Naive thymus-derived CD8-positive, alpha-beta T cell (primary cell): ENCODE results near the gene PRKRIP1. TPM values are rescaled to one million over a fixed set of nuclear protein-coding genes. Genes with fewer than 3 reads are reported as not detected.
"Not testable (repeated sequence)": the region's sequence is repeated elsewhere in the genome, so short reads cannot be mapped to it uniquely, and the experiment has no call there.

ENCODE experiments used
- ATAC-seq, 2 donors: fragments of 150-1000 bp; cut with Tn5 transposase in 1 of 2; sonication (Bioruptor Pico), chemical (Tn5 transposase) in 1 of 2; 1 replicate in 1 of 2; 2 replicates in 1 of 2; pipeline ENCODE4 v1.10.0; 2021; ENCODE audit warnings: mild to moderate bottlenecking in 2 of 2, moderate library complexity in 2 of 2
- POLR2A ChIA-PET: fragments of 350-600 bp; sonication (Branson Sonifier 250); formaldehyde crosslinking; loops from one replicate; lab custom pipeline; 2021; ENCODE audit warnings: antibody characterized with exemption; lab: Charles Lee
- DNase-seq, 10 donors: peaks; one replicate each; pipeline versions ENCODE4 v3.0.0 to v3.0.0-alpha.2; 2020 to 2022
- H3K27ac Mint-ChIP-seq, 10 donors: one replicate each; pipeline ENCODE4 v1.8.0; 2020 to 2022; ENCODE audit warnings: mild to moderate bottlenecking in 10 of 10, mixed read lengths in 10 of 10, moderate library complexity in 4 of 10, inconsistent platforms in 1 of 10
- H3K27me3 Mint-ChIP-seq, 5 donors: one replicate each; pipeline ENCODE4 v1.8.0; 2021 to 2022; ENCODE audit warnings: mixed read lengths in 5 of 5
- H3K36me3 Mint-ChIP-seq, 3 donors: one replicate each; pipeline ENCODE4 v1.8.0; 2020 to 2022; ENCODE audit warnings: mixed read lengths in 3 of 3, mild to moderate bottlenecking in 2 of 3, inconsistent platforms in 1 of 3
- H3K4me1 Mint-ChIP-seq, 4 donors: one replicate each; pipeline ENCODE4 v1.8.0; 2021 to 2022; ENCODE audit warnings: mixed read lengths in 4 of 4
- H3K4me3 Mint-ChIP-seq, 10 donors: one replicate each; pipeline ENCODE4 v1.8.0; 2020 to 2022; ENCODE audit warnings: mild to moderate bottlenecking in 10 of 10, mixed read lengths in 10 of 10, moderate library complexity in 6 of 10, inconsistent platforms in 1 of 10
- H3K9me3 Mint-ChIP-seq, 9 donors: one replicate each; pipeline ENCODE4 v1.8.0; 2020 to 2022; ENCODE audit warnings: mixed read lengths in 9 of 9, mild to moderate bottlenecking in 3 of 9, inconsistent platforms in 1 of 9, moderate library complexity in 1 of 9
- polyA plus RNA-seq, 3 donors: library from polyadenylated mRNA; unstranded; fragments of 300-500 nt; fragmentation: Illumina TruSeq; gene quantifications; one replicate each; pipeline ENCODE4 v1.2.3, GENCODE V29; 2021
- total RNA-seq, 8 experiments: library from RNA in 2 of 8; stranded (reverse) in 2 of 8; gene quantifications; one replicate each; pipeline ENCODE4 v1.2.3 and lab custom pipeline; 2021 to 2026

Gene PRKRIP1
- total RNA-seq (10 to 100 TPM; 47.9 TPM), polyA plus RNA-seq (10 to 100 TPM; 13.4 to 27.0 (median 17.7) TPM), total RNA-seq (lab: John Stamatoyannopoulos, UW) (38.1 to 86.1 (median 65.9) reads per million in 6 experiments)

- Mint-ChIP-seq H3K4me3 (peak within 1 kb of the TSS; percentile 89 to 99 (median 95)), H3K36me3 (peaks cover 0 to 29% (median 2%) of the 10 kb centered on the region in 3 donors), H3K4me1 (peaks cover 16 to 28% (median 23%) of the 10 kb centered on the region in 4 donors), H3K27me3 (no peaks in the 10 kb centered on the region), H3K27ac (peak within 1 kb of the TSS; percentile 86 to 99 (median 96)), H3K9me3 (no peaks in the 10 kb centered on the region)
- ATAC-seq = peak; percentile 97 to 99
- DNase-seq = peak; percentile 73 to 95 (median 90)
- POLR2A ChIA-PET = interaction anchor here (0.5 to 3.2 kb wide), 18 partner anchors 9 to 1152 kb away, joined by 3 to 14 read pairs (median 6); no protein-coding TSS in a partner anchor
These were observed at the start of gene PRKRIP1 for GRCh38 chr7:102395873-102396709. Gene PRKRIP1 (plus strand): TSS chr7:102396363. CDS start chr7:102396412, 49 bp downstream.

- DNase-seq, H3K36me3 Mint-ChIP-seq, H3K27ac Mint-ChIP-seq, H3K4me1 Mint-ChIP-seq, H3K27me3 Mint-ChIP-seq, ATAC-seq, H3K9me3 Mint-ChIP-seq, POLR2A ChIA-PET, H3K4me3 Mint-ChIP-seq: not testable (repeated sequence)
These were observed 49.2 kb upstream of the PRKRIP1 start for GRCh38 chr7:102346983-102347382.

GRCh38 chr7:102356344-102356743 lies 39.8 kb upstream of the PRKRIP1 start, which contains the start of gene SPDYE6:
Gene SPDYE6 (minus strand): TSS chr7:102356444. CDS start chr7:102356023, 421 bp downstream.
- H3K27me3 Mint-ChIP-seq, H3K36me3 Mint-ChIP-seq, H3K4me1 Mint-ChIP-seq, POLR2A ChIA-PET, H3K4me3 Mint-ChIP-seq, H3K27ac Mint-ChIP-seq, ATAC-seq, H3K9me3 Mint-ChIP-seq, DNase-seq: not testable (repeated sequence)

DNA sequence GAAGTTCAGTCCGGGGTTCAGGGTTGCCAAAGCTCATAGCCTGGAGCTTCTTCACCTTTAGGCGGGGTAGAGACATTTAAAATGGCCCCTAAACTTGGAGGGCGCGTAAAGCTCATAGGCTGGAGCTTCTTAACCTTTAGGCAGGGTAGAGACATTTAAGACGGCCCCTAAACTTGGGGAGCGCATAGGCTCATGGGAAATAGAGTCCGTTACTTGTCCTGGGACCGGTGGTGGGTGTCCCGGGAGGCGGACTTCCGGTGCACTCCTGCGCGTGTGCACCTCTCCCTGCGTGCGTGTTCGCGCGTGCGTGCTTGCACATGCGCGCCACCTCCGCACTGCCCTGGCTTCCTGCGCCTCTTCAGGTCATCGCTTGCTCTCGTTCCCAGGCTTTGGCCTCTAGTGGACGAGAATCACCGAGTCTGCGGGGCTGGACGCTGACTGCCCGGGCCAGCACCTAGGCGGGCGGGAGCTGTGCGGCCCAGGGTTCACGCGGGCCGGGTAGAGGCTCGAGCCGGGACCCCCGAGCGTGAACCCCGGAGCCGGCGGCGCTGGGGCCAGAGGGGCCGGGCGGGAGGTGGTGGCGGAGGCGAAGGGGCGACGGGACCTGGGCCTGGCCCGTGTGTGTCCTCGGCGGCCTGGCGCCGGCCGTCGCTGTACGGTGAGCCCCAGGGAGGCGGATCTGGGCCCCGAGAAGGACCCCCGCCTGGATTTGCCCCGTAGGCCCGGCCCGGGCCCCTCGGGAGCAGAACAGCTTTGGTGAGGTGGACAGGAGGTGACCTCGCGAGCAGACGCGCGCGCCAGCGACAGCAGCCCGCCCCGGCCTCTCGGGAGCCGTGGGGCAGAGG lies 32.4 kb upstream of the PRKRIP1 start:
- not testable (repeated sequence) for H3K27me3 Mint-ChIP-seq
- POLR2A ChIA-PET = interaction anchor here (1.0 to 1.3 kb wide), 2 partner anchors 32 to 73 kb away, joined by 3 read pairs; partner anchors contain the start of gene PRKRIP1
- H3K27ac Mint-ChIP-seq = peak overlapping the region; percentile 71 to 94 (median 92)

DNA sequence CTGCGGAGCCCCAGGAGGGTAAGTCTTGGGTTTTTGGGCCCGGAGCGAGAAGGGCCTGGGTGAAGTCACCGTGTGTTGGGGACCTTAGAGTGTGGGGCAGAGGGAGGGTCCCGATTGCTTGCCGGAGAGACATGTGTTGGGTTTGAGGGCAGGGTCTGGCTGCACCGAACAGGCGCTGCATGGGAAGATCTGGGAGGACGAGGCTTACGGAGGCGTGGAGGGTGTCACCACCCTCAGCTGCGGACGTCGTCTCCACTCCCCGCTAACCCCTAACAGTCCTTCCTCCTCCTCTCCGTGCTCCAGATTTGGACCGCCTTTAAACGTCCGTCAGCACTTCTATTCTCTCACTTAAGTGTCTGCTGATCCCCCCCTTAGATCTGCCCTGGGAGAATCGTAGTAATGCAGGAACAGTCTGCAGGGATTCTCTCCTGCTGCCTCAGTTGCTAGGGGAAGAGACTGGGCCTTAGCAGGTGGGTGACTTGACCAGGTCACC lies 31.7 kb upstream of the PRKRIP1 start:
- Mint-ChIP-seq H3K27ac (peak overlapping the region in 9 of 10 donors; percentile 31 to 93 (median 82)), H3K4me3 (peak overlapping the region; percentile 80 to 94 (median 87)), H3K36me3 (peaks cover 0 to 21% (median 6%) of the 10 kb centered on the region in 3 donors), H3K4me1 (peaks cover 0 to 29% (median 15%) of the 10 kb centered on the region in 4 donors)
- POLR2A ChIA-PET, H3K9me3 Mint-ChIP-seq, H3K27me3 Mint-ChIP-seq, ATAC-seq: not testable (repeated sequence)
- DNase-seq = peak in 1 of 10 donors; percentile 11

More for the DNA sequence above, 32.4 kb upstream of the PRKRIP1 start:
- Mint-ChIP-seq H3K36me3 (peaks cover 0 to 21% (median 6%) of the 10 kb centered on the region in 3 donors), H3K4me3 (peak overlapping the region; percentile 85 to 94 (median 88)), H3K4me1 (peaks cover 0 to 29% (median 15%) of the 10 kb centered on the region in 4 donors)
- peak; percentile 82 to 97 (median 93) for DNase-seq
- not testable (repeated sequence) for H3K9me3 Mint-ChIP-seq
- ATAC-seq = peak; percentile 98 to 99

DNA sequence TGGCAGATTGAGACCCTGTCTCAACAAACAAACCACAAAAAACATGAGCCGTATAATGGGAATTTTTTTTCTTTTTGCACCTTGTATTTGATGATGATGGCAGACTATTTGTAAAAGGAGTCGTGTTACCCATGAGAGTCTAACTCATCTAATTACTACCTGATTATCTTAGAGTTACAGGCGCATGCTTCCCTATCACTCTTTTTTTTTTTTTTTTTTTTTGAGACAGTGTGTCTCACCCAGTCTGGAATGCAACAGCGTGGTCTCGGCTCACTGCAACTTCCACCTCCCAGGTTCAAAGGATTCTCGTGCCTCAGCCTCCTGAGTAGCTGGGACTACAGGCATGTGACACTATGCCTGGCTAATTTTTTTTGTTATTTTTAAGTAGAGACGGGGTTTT lies 30.8 kb upstream of the PRKRIP1 start:
- H3K27ac Mint-ChIP-seq, H3K27me3 Mint-ChIP-seq, H3K9me3 Mint-ChIP-seq, ATAC-seq, POLR2A ChIA-PET, DNase-seq: not testable (repeated sequence)
- Mint-ChIP-seq H3K4me1 (peaks cover 1 to 33% (median 17%) of the 10 kb centered on the region in 4 donors), H3K36me3 (peaks cover 6 to 27% (median 13%) of the 10 kb centered on the region in 3 donors), H3K4me3 (peak overlapping the region in 8 of 10 donors; percentile 11 to 62 (median 34))

DNA sequence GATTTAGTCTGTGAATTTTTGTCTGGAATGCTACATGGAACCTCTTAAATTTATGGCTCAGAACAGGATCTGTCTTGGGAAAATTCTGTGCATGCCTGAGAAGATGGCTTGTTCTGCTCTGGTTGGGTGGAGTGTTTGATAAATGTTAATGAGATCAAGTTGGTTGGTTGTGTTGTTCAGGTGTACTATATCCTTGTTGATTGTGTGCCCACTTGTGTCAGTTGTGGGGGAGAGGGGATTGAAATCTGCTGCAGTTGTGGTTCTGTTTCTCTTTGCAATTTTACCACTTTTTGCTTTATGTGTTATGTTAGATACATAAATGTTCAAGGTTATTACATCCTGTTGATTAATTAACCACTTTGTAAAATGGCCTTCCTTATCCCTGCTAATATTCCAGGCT lies 26.1 kb upstream of the PRKRIP1 start:
- H3K27ac Mint-ChIP-seq, H3K9me3 Mint-ChIP-seq, H3K27me3 Mint-ChIP-seq, DNase-seq, POLR2A ChIA-PET, ATAC-seq: not testable (repeated sequence)
- H3K4me3 Mint-ChIP-seq = peak overlapping the region in 2 of 10 donors; percentile 33 to 36
- H3K4me1 Mint-ChIP-seq = peaks cover 7 to 38% (median 27%) of the 10 kb centered on the region in 4 donors
- H3K36me3 Mint-ChIP-seq = peaks cover 9 to 50% (median 16%) of the 10 kb centered on the region in 3 donors

GRCh38 chr7:102372796-102373195 lies 23.4 kb upstream of the PRKRIP1 start:
- H3K4me3 Mint-ChIP-seq, H3K9me3 Mint-ChIP-seq, H3K27me3 Mint-ChIP-seq, POLR2A ChIA-PET, DNase-seq, ATAC-seq, H3K27ac Mint-ChIP-seq: not testable (repeated sequence)
- H3K36me3 Mint-ChIP-seq = peaks cover 14 to 58% (median 21%) of the 10 kb centered on the region in 3 donors
- H3K4me1 Mint-ChIP-seq = peaks cover 7 to 32% (median 25%) of the 10 kb centered on the region in 4 donors

DNA sequence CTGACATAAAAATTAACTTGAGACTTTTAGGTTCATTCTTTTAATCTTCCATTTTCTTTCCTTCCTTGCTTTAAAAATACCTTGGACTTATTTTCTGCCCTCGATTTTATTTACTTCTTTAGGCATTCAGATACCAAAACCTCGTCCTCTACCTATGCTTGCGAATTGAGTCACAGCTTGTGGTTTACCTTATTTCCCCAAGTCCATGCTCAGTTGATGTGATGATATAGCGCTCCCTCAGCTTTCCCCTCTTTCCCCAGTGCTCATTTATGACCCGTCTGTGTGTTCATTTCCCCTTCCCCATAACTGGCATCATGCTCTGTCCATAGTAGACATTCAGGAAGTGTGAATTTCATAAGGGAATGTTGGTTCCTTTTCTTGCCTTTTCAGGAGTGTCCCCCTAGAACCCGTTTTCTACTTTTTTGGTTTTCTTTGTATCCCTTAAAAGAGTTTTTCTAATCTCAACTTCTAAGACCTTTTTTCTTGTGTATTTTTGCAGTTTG lies 19.1 kb upstream of the PRKRIP1 start:
- no peak for ATAC-seq
- no peak overlapping the region for H3K4me3 Mint-ChIP-seq
- peaks cover 5 to 18% (median 12%) of the 10 kb centered on the region in 4 donors for H3K4me1 Mint-ChIP-seq
- peaks cover 5 to 75% (median 16%) of the 10 kb centered on the region in 3 donors for H3K36me3 Mint-ChIP-seq
- H3K27me3 Mint-ChIP-seq = no peaks in the 10 kb centered on the region
- no peak for DNase-seq
- H3K27ac Mint-ChIP-seq = peak overlapping the region in 3 of 10 donors; percentile 24 to 56 (median 34)
- H3K9me3 Mint-ChIP-seq = no peaks in the 10 kb centered on the region
- POLR2A ChIA-PET = no interaction called here

DNA sequence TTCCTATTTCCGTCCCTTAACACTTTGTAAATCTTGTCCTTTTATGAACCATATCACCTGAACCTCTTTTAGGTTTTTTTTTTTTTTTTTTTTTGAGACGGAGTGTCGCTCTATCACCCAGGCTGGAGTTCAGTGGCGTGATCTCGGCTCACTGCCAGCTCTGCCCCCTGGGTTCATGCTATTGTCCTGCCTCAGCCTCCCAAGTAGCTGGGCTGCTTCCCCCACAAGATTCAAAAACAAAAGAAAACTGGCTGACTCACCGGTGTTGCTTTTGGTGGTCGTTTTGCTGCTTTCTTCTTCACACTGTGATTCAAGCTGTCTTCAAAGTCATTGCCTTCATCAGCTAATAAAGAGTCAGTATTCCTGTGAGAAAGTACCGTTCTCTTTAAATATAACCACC lies 15.3 kb upstream of the PRKRIP1 start:
- H3K27ac Mint-ChIP-seq, H3K9me3 Mint-ChIP-seq, H3K4me1 Mint-ChIP-seq, DNase-seq, H3K27me3 Mint-ChIP-seq, H3K4me3 Mint-ChIP-seq, POLR2A ChIA-PET, ATAC-seq: not testable (repeated sequence)
- H3K36me3 Mint-ChIP-seq = peaks cover 5 to 77% (median 16%) of the 10 kb centered on the region in 3 donors

DNA sequence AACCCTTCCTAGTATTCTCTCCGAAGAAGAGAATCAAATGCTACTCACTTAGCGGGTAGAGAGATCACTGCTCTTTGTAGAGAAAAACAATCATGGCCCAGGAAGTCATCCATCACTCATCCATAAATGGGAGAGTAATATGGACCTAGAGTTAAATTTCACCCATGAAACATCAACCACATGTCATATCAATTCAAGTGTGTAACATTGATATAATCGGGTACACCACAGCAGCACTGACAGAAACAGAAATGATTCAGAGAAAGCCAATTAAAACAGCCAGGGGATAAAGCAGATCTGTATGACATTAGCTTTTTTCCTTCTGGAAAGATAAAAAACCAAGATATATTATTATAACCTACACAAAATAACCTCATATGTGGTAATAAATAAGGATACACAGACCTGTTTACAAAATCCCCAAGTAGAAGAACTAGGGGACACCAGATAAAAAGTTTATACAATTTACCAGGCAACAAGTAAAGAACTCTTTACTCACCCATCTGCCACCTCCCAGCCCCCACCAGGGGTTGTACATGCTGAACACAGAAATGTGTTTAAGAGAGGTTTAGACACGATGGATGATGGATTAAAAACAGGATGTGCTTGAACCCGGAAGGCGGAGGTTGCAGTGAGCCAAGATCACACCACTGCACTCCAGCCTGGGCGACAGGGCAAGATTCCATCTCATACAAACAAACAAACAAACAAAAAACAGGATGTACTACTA lies 14.3 kb upstream of the PRKRIP1 start:
- H3K4me1 Mint-ChIP-seq, H3K27me3 Mint-ChIP-seq, ATAC-seq, H3K9me3 Mint-ChIP-seq, POLR2A ChIA-PET, DNase-seq, H3K4me3 Mint-ChIP-seq: not testable (repeated sequence)
- Mint-ChIP-seq H3K36me3 (peaks cover 5 to 77% (median 16%) of the 10 kb centered on the region in 3 donors), H3K27ac (peak overlapping the region in 3 of 10 donors; percentile 20 to 47 (median 40))
